CD4-positive, alpha-beta memory T cell (primary cell): ENCODE measurements around the gene HID1. TPM values are rescaled to one million over a fixed set of nuclear protein-coding genes. Genes with fewer than 3 reads are reported as not detected.
A peak's percentile ranks its signal among the peaks of the same experiment; 100 is the strongest.
"Not testable (repeated sequence)": the region's sequence is repeated elsewhere in the genome, so short reads cannot be mapped to it uniquely, and the experiment has no call there.

ENCODE experiments used
- CTCF ChIA-PET: fragments of 350-600 bp; sonication (Branson Sonifier 250); formaldehyde crosslinking; loops from one replicate; lab custom pipeline; 2021; ENCODE audit warnings: inconsistent platforms; ENCODE audit not compliant: partially characterized antibody; lab: Charles Lee
- POLR2A ChIA-PET: fragments of 350-600 bp; sonication (Branson Sonifier 250); formaldehyde crosslinking; loops from one replicate; lab custom pipeline; 2021; ENCODE audit not compliant: partially characterized antibody; lab: Charles Lee
- DNase-seq, 5 donors: peaks; one replicate each; pipeline versions ENCODE4 v3.0.0 to v3.0.0-alpha.2; 2020 to 2022; ENCODE audit warnings: mixed read lengths in 1 of 5
- H3K27ac ChIP-seq: one replicate; pipeline ENCODE4 v1.7.0; 2013; ENCODE audit warnings: low read depth, low read length
- H3K27me3 ChIP-seq: 2 replicates; pipeline ENCODE4 v1.7.0; 2013; ENCODE audit warnings: mild to moderate bottlenecking, low read length, moderate library complexity; ENCODE audit not compliant: insufficient read depth
- H3K36me3 ChIP-seq: 2 replicates; pipeline ENCODE4 v1.7.0; 2013; ENCODE audit warnings: mild to moderate bottlenecking, low read length, moderate library complexity; ENCODE audit not compliant: insufficient read depth
- H3K4me1 ChIP-seq: 2 replicates; pipeline ENCODE4 v1.7.0; 2013; ENCODE audit warnings: mild to moderate bottlenecking, low read length, moderate library complexity; ENCODE audit not compliant: insufficient read depth
- H3K4me3 ChIP-seq, 2 donors: one replicate each; pipeline ENCODE4 v1.7.0; 2013; ENCODE audit warnings: low read length in 2 of 2, mild to moderate bottlenecking in 1 of 2
- H3K9me3 ChIP-seq, 2 donors: one replicate each; pipeline ENCODE4 v1.7.0; 2013; ENCODE audit warnings: low read length in 2 of 2, control low read depth in 1 of 2; ENCODE audit not compliant: control insufficient read depth in 1 of 2
- H3K27ac Mint-ChIP-seq, 7 donors: one replicate each; pipeline ENCODE4 v1.8.0; 2020 to 2021; ENCODE audit warnings: mixed read lengths in 7 of 7, mild to moderate bottlenecking in 6 of 7, inconsistent platforms in 3 of 7, moderate library complexity in 3 of 7
- H3K27me3 Mint-ChIP-seq, 2 donors: one replicate each; pipeline ENCODE4 v1.8.0; 2020 to 2021; ENCODE audit warnings: mixed read lengths in 2 of 2
- H3K36me3 Mint-ChIP-seq, 2 donors: one replicate each; pipeline ENCODE4 v1.8.0; 2020 to 2021; ENCODE audit warnings: mixed read lengths in 2 of 2, inconsistent platforms in 1 of 2, mild to moderate bottlenecking in 1 of 2
- H3K4me1 Mint-ChIP-seq, 4 donors: one replicate each; pipeline ENCODE4 v1.8.0; 2020 to 2021; ENCODE audit warnings: mixed read lengths in 4 of 4, mild to moderate bottlenecking in 1 of 4
- H3K4me3 Mint-ChIP-seq, 8 donors: one replicate each; pipeline ENCODE4 v1.8.0; 2020 to 2021; ENCODE audit warnings: mixed read lengths in 8 of 8, mild to moderate bottlenecking in 7 of 8, moderate library complexity in 6 of 8, inconsistent platforms in 3 of 8
- H3K9me3 Mint-ChIP-seq, 8 donors: one replicate each; pipeline ENCODE4 v1.8.0; 2020 to 2021; ENCODE audit warnings: mixed read lengths in 8 of 8, mild to moderate bottlenecking in 5 of 8, inconsistent platforms in 3 of 8, moderate library complexity in 1 of 8
- intact Hi-C: fragments of 100-400 bp; cut with micrococcal nuclease; formaldehyde crosslinking; loops from one replicate; pipeline ENCODE4 v1.15.1; 2023
- polyA plus RNA-seq, 2 donors: library from polyadenylated mRNA; unstranded; fragments of 300-500 nt; fragmentation: Illumina TruSeq; gene quantifications; one replicate each; pipeline ENCODE4 v1.2.3, GENCODE V29; 2021
- total RNA-seq, 2 experiments: library from RNA; stranded (reverse); gene quantifications; one replicate each; pipeline ENCODE4 v1.2.3, GENCODE V29; 2021

HID1 gene
- total and polyA plus RNA-seq, 4 experiments from 2014 or later: 3.0 to 19.5 (median 11.3) TPM

DNA sequence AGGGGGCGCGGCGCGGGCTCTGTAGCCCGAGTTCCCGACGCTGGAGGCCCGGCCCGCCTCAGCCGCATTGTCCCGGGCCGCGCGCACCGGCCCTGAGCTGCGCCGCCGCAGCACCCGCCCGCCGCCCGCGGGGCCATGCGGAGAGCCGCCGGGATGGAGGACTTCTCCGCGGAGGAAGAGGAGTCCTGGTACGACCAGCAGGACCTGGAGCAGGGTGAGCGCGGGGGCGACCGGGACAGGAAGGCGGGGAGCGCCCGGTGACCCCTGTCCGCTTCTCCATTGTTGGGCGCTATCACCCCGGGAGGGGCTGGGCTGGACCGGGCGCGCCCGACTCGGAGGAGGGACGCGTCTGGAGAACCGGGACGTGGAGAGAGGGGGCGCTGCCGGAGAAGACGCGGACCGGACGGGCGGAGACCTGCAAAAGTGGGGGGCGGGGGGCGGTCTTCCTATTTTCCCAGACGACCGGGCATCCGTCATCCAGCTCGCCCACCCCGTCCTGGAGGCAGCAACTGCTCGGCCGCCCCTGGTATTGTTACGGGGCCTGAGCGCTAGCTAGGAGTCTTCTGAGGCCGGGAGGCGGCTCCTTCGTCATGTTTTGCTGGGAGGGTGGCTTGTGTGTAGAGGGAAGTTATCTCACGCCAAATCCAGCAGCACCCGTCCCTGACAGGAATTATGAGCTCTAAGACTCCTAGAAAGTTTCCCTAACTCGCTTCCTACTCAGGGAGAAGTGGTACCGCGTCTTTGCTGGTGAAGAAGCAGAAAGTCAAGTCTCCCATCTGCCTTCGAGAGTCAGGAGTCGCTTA, 15.6 kb upstream of the HID1 start:
- peak overlapping the region in 1 of 2 donors; percentile 61 for H3K4me3 ChIP-seq
- POLR2A ChIA-PET: interaction anchor here (0.7 to 3.1 kb wide), 14 partner anchors 15 to 468 kb away, joined by 3 to 20 read pairs (median 3); partner anchors contain the start of genes HID1, MRPL58, SLC16A5 and TMEM94
- H3K27me3 Mint-ChIP-seq: peaks cover 2% of the 10 kb centered on the region in 2 donors
- H3K9me3 Mint-ChIP-seq: peaks cover 0 to 1% (median 0%) of the 10 kb centered on the region in 8 donors
- CTCF ChIA-PET: interaction anchor here (0.9 to 3.4 kb wide), 6 partner anchors 9 to 126 kb away, joined by 3 to 15 read pairs (median 7); partner anchors contain the start of genes HID1 and MRPL58
- H3K4me1 ChIP-seq: peaks cover 13% of the 10 kb centered on the region
- intact Hi-C loops: loop anchor here (1.0 to 2.0 kb wide), 2 partner anchors 16 to 45 kb away; partner anchors contain the start of gene HID1
- H3K36me3 Mint-ChIP-seq: no peaks in the 10 kb centered on the region
- peaks cover 6 to 15% (median 11%) of the 10 kb centered on the region in 4 donors for H3K4me1 Mint-ChIP-seq
- H3K27me3 ChIP-seq: no peaks in the 10 kb centered on the region
- H3K4me3 Mint-ChIP-seq: peak overlapping the region; percentile 67 to 83 (median 78)
- no peak overlapping the region for H3K27ac ChIP-seq
- no peaks in the 10 kb centered on the region for H3K9me3 ChIP-seq
- H3K27ac Mint-ChIP-seq: peak overlapping the region in 3 of 7 donors; percentile 13 to 35 (median 21)
- H3K36me3 ChIP-seq: no peaks in the 10 kb centered on the region
- no peak for DNase-seq

- H3K27ac Mint-ChIP-seq: peak within 1 kb of the TSS; percentile 3 to 84 (median 72)
- peaks cover 2% of the 10 kb centered on the region in 2 donors for H3K27me3 Mint-ChIP-seq
- peak within 1 kb of the TSS in 1 of 2 donors; percentile 61 for H3K4me3 ChIP-seq
These were observed 14.9 kb upstream of the HID1 start, which contains the start of gene CDR2L for GRCh38 chr17:74987418-74987908. Gene CDR2L, plus strand, starts transcription at chr17:74987632. Its CDS starts 412 bp downstream, at chr17:74988044.

DNA sequence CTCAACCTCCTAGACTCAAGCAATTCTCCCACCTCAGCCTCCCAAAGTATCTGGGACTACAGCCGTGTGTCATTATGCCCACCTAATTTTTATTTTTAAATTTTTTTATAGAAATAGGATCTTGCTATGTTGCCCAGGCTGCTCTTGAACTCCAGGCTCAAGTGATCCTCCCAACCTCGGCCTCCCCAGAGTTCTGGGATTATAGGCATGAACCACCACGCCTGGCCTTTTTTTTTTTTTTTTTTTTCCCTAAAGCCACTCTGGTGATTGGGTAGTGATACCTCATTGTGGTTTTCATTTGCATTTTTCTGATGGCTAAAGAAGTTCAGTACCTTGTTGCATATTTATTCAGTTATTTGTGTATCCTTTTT, 13.6 kb upstream of the HID1 start:
- no peak overlapping the region for H3K4me3 ChIP-seq
- CTCF ChIA-PET: interaction anchor here (1.4 kb wide), 1 partner anchor 21 kb away, joined by 4 read pairs; no protein-coding TSS in a partner anchor
- Mint-ChIP-seq H3K27me3 (peaks cover 2% of the 10 kb centered on the region in 2 donors), H3K36me3 (no peaks in the 10 kb centered on the region), H3K27ac (no peak overlapping the region), H3K4me3 (no peak overlapping the region), H3K9me3 (peaks cover 0 to 1% (median 0%) of the 10 kb centered on the region in 8 donors), H3K4me1 (peaks cover 11 to 32% (median 18%) of the 10 kb centered on the region in 4 donors)
- H3K9me3 ChIP-seq: no peaks in the 10 kb centered on the region
- intact Hi-C loops: loop anchor here (2.0 kb wide), 1 partner anchor 47 kb away; no protein-coding TSS in a partner anchor
- H3K27me3 ChIP-seq: no peaks in the 10 kb centered on the region
- no peak for DNase-seq
- H3K27ac ChIP-seq: no peak overlapping the region
- POLR2A ChIA-PET: no interaction called here
- H3K36me3 ChIP-seq: no peaks in the 10 kb centered on the region
- H3K4me1 ChIP-seq: peaks cover 26% of the 10 kb centered on the region

More at GRCh38 chr17:74987418-74987908, 14.9 kb upstream of the HID1 start, which contains the start of gene CDR2L:
- no peaks in the 10 kb centered on the region for H3K27me3 ChIP-seq
- intact Hi-C loops: loop anchor here (1.0 to 2.0 kb wide), 2 partner anchors 15 to 45 kb away; partner anchors contain the start of gene HID1
- Mint-ChIP-seq H3K4me3 (peak within 1 kb of the TSS; percentile 84 to 94 (median 90)), H3K9me3 (peaks cover 0 to 1% (median 0%) of the 10 kb centered on the region in 8 donors), H3K36me3 (no peaks in the 10 kb centered on the region), H3K4me1 (peaks cover 6 to 22% (median 12%) of the 10 kb centered on the region in 4 donors)
- POLR2A ChIA-PET: interaction anchor here (0.6 to 3.1 kb wide), 13 partner anchors 15 to 469 kb away, joined by 3 to 20 read pairs (median 3); partner anchors contain the start of genes HID1, MRPL58 and TMEM94
- CTCF ChIA-PET: interaction anchor here (0.8 to 3.4 kb wide), 4 partner anchors 15 to 127 kb away, joined by 3 to 15 read pairs (median 9); partner anchors contain the start of genes HID1 and MRPL58
- H3K27ac ChIP-seq: no peak within 1 kb of the TSS
- no peaks in the 10 kb centered on the region for H3K36me3 ChIP-seq
- DNase-seq: peak; percentile 89 to 91 (median 90)
- no peaks in the 10 kb centered on the region for H3K9me3 ChIP-seq
- H3K4me1 ChIP-seq: peaks cover 17% of the 10 kb centered on the region

DNA sequence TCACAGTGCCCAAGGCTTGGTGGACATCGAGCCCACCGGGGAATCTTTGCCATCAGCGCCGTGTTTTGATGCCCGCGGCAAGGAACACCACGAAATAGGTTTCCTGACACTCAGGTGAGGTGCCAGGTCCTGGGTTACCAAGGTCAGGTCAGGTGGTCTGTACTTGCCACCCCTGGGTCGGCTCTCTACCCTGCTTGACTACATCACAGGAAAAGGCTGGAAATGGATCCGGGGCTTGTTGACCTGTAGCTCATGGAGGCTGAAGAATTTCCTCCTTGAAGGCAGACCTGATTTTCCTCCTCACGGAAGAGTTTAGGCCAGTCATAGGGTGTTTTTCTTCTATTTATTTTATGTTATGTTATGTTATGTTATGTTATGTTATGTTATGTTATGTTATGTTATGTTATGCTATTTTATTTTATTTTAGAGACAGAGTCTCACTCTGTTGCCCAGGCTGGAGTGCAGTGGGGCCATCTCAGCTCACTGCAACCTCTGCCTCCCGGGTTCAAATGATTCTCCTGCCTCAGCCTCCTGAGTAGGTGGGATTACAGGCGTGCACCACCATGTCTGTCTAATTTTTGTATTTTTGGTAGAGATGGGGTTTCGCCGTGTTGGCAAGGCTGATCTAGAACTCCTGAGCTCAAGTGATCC, 10.2 kb upstream of the HID1 start:
- H3K4me1 ChIP-seq: peaks cover 28% of the 10 kb centered on the region
- not testable (repeated sequence) for H3K9me3 Mint-ChIP-seq, DNase-seq, H3K27me3 ChIP-seq, H3K27me3 Mint-ChIP-seq, H3K9me3 ChIP-seq, H3K36me3 ChIP-seq, H3K36me3 Mint-ChIP-seq
- intact Hi-C loops: loop anchor here (1.0 kb wide), 1 partner anchor 30 kb away; the partner anchor contains the start of gene MRPL58
- CTCF ChIA-PET: interaction anchor here (1.0 to 3.8 kb wide), 6 partner anchors 10 to 131 kb away, joined by 3 to 22 read pairs (median 3); partner anchors contain the start of gene MRPL58
- peak overlapping the region; percentile 2 to 91 for H3K4me3 ChIP-seq
- peak overlapping the region; percentile 71 to 94 (median 88) for H3K4me3 Mint-ChIP-seq
- H3K27ac ChIP-seq: peak overlapping the region; percentile 30
- peaks cover 17 to 38% (median 20%) of the 10 kb centered on the region in 4 donors for H3K4me1 Mint-ChIP-seq
- POLR2A ChIA-PET: interaction anchor here (1.0 to 2.3 kb wide), 6 partner anchors 9 to 128 kb away, joined by 3 to 15 read pairs (median 6); partner anchors contain the start of genes ARMC7, ATP5PD, HID1 and KCTD2
- H3K27ac Mint-ChIP-seq: peak overlapping the region; percentile 82 to 95 (median 90)

DNA sequence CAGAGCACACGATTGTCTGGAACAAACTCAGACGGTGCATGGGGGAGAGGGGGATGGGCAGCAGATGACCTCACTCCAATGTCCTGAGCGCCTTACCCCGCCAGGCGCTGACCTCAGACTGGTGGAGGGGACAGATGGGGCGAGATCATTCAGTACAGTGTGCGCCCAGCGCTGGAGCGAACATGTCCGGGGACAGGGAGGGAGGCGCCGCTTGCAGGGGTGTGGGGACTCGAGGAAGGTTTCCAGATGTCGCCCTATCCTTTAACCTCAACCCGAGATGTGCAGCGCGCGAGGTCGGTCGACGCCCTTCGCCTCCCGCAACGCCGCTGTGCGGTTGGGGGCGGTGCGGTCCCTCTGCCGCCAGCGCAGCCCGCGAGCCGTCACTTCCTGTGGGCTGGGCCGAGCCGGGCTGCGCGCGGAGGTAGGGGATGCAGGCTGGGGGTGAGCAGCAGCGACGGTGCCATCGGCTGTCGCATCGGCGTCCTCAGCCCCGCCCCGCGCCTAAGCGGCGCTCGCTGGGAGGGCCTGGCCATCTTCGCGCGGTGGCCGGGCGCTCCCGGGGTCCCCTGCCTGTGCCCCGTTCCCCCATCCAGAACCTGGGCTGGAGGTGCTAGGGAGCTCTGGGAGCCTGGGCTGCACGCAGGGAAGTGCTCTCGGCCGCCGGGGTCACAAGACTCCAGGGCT, 9.6 kb upstream of the HID1 start:
- CTCF ChIA-PET: interaction anchor here (1.0 to 3.8 kb wide), 4 partner anchors 21 to 131 kb away, joined by 3 to 22 read pairs (median 12); partner anchors contain the start of gene MRPL58
- peaks cover 14 to 35% (median 18%) of the 10 kb centered on the region in 4 donors for H3K4me1 Mint-ChIP-seq
- H3K9me3 Mint-ChIP-seq: peaks cover 0 to 3% (median 0%) of the 10 kb centered on the region in 8 donors
- no peaks in the 10 kb centered on the region for H3K36me3 Mint-ChIP-seq
- Histone ChIP-seq H3K4me3 (peak overlapping the region; percentile 70 to 91), H3K9me3 (no peaks in the 10 kb centered on the region), H3K36me3 (no peaks in the 10 kb centered on the region), H3K27ac (peak overlapping the region; percentile 30), H3K27me3 (no peaks in the 10 kb centered on the region), H3K4me1 (peaks cover 27% of the 10 kb centered on the region)
- H3K4me3 Mint-ChIP-seq: peak overlapping the region; percentile 86 to 94 (median 90)
- intact Hi-C loops: loop anchor here (1.0 kb wide), 1 partner anchor 30 kb away; the partner anchor contains the start of gene MRPL58
- peak overlapping the region; percentile 89 to 98 (median 95) for H3K27ac Mint-ChIP-seq
- POLR2A ChIA-PET: interaction anchor here (1.0 to 2.3 kb wide), 5 partner anchors 9 to 128 kb away, joined by 4 to 15 read pairs (median 6); partner anchors contain the start of genes ARMC7, ATP5PD, HID1 and KCTD2
- peak; percentile 83 to 87 (median 85) for DNase-seq
- peaks cover 0 to under 1% of the 10 kb centered on the region in 2 donors for H3K27me3 Mint-ChIP-seq
